NCI-H345 treated with DMSO at 0.1 percent for 48 hours (cell line): Measurements from ENCODE around the gene KCTD19.

ENCODE experiments used
- DNase-seq: peaks from one replicate; lab custom pipeline; 2025; ENCODE audit not compliant: unreplicated experiment; lab: John Stamatoyannopoulos, UW

Gene KCTD19

DNA sequence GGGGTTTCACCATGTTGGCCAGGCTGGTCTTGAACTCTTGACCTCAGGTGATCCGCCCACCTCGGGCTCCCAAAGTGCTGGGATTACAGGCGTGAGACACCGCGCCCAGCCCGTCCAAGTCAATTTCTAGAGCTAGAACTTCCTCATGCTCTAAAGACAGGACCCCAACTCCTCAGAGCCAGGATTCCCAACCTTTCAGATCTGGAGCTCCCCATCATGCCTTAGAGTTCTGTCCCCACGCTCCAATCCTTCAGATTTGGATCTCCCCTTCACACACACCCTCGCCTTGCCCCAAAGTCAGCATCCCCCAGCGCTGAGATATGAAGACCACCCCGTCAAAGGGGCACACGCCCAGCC, 448 bp downstream of the KCTD19 start:
- no peak for DNase-seq

DNA sequence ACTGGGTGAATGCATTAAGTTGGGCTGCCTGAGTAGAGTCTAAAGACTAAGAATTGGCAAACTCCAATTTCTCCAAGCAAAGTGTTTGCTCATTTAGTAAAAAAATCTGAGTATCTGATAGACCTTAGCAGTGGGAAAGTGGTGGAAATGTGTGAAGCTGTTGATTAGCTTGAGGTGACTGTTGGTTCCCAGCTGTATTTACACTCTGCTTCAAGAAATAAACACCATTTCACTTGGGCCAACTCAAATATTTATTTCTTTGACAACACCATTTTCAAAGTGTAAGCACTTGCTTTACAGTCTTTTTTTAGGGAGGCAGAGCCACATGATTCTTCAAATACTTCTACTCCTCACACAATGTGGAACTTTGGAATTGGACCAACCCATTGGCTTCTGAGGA, 8.7 kb downstream of the KCTD19 start:
- no peak for DNase-seq

DNA sequence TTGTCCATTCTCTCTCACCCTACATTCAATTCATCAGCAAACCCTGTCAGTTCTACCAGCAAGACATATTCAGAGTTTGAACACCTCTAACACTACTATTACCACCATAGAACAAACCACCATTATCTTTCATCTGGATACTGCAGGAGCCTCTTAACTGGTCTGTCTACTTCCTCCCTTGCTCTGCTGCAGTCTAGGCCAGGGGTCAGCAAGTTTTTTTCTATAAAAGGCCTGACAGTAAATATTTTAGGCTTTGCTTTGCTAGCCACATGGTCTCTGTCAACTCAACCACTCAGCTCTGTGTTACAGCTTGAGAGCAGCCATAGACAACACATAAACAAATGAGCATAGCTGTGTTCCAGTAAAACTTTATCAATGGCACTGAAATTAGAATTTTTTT, 13.8 kb downstream of the KCTD19 start:
- no peak for DNase-seq

DNA sequence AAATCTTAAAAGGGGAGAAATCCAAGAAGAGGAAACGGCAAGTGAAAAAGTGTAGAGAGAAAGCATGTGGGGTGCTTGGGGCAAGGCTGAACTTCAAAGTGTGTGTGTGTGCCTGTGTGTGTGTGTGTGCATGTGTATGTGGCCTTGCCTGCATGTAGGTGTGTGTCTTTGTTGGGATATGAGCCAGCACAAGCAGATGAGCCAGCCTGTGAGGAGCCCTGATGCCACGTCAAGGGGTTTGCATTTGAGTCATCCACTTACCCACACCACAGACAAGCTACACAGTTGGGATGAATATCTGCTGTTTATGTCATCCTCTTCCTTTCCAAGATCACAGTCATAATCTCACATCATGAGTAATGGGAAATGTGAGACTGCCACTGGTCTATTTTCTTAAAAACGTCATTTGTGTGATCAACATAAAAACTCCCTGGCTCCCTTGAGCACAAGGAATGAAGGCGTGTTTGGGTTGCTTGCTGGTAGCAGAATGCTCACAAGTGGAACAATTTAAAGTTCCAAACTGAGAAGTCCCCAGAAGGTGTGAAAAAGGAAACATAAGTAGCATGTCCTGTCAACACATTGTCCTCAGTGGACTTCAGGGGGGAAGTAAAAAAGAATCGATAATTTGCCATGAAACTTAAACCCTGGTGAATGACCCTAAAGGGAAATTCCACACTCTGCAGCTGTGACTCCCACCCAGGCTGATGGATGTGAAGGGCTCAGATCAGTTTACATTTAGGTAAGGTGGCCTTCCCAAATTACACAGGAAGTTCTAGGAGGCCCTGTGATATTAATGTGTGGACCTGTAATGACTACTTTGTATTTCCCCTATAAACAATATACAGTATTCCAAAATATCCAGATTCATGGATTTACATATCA, 14.7 kb downstream of the KCTD19 start:
- DNase-seq = no peak

DNA sequence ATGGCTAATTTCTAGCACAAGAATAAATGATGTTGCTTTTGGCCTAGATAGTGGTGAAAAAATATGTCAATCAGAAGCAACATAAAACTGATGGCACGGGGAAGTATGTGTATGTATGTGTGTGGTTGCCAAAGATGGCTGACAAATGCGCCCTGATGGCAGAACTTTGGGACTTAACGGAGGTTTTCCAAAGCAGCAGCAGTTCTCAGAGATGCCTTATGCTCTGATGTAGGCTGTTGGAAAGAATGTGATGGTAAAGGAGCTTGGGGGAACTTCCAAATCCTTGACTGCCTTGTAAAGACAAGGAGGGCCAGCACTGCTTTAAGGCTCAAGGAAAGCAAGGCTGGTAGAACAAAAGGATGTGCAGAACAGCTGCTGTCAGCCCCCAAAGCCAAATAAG, 16.0 kb downstream of the KCTD19 start:
- no peak for DNase-seq

DNA sequence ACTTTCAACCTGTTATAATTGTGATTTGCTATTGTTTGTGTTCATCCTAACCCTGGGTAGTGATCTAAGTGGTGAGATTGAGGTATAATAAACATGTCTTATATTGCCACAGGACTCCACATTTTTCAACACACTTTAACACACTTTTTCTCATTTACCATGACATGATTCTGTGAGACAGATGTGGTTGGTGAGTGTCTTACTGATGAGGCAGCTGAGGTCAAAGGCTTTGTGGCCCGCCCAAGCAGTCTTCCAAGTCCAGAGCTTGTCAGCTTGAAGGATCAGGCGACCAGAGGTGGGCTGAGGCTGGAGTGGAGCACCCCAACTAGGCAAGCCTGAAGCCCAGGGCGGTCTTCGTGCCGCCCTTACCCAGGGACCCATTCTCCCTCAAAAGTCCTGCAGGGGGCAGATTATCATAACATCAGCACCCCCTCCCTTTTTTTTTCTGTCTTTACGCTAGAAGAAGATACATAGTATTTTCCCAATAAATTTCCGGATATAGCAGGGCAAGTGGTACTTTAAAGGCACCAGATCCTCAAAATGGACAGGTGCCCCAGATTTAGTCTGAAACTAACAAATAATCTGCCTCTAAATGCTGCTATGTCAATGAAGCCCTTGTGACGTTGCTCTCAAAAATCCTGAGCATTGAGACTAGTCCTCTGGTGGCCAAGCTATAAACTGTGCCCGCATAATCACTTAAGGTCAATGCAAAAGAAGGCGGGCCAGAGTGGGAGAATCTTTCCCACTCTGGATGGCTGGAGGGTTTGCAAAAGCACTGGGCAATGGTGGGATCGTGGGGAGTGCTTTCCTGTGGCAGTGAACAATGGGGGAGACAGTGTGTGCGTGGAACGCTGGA, 21.1 kb downstream of the KCTD19 start:
- no peak for DNase-seq

DNA sequence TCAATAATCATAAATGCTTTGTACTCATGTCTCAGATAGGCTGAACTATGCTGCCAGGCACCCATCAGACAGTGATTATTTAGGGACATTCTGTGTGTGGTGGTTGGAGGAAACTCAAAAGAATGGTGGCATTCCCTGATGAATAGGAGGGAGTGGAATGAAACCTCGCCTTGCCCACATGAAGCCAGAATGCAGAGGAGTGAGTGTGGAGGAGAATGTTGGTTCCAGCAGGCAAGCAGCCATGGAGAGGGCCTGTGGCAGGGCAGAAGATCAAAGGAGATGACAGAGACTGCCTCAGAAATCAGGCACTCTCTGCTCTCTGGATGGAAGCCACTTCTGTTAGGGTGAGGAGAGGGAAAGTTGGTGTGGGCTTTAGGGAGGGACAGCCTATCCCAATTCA, 22.5 kb downstream of the KCTD19 start:
- no peak for DNase-seq

DNA sequence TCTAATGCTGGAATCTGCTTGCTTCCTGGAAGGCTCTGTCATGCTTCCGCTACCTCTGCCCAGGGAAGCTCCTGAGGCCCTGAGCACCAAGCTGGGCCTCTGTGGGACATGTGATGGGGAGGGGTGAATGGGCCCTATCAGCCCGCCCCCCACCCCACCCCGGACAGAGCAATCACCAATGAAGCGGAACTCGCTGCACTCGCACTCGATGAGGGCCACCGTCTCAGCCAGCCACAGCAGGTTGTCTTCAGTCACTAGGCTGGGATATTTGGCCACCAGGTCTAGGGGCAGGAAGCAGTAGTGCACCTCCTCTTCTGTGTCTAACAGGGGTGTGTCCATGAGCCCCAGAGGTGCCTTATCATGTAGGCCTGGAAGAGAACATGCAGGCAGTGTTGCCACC, 23.6 kb downstream of the KCTD19 start:
- no peak for DNase-seq

DNA sequence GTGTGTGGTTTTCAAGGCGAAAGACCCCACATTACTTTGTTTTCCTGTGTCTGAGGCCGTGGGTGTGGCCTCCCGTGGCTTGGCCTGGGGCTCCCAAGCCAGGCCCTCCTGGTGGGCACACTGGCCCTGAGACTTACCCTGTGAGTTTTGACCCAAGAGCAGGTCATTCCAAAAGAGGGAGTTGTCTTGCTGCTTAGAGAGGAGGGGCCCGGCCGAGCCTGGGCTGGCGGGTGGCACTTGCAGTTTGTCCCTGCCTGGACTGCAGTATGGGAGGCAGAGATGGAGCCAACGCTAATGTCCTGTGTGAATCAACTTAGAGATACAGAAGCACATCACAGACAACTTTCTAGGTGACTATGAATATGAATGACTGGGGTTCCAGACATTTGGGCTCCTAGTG, 24.5 kb downstream of the KCTD19 start:
- no peak for DNase-seq

DNA sequence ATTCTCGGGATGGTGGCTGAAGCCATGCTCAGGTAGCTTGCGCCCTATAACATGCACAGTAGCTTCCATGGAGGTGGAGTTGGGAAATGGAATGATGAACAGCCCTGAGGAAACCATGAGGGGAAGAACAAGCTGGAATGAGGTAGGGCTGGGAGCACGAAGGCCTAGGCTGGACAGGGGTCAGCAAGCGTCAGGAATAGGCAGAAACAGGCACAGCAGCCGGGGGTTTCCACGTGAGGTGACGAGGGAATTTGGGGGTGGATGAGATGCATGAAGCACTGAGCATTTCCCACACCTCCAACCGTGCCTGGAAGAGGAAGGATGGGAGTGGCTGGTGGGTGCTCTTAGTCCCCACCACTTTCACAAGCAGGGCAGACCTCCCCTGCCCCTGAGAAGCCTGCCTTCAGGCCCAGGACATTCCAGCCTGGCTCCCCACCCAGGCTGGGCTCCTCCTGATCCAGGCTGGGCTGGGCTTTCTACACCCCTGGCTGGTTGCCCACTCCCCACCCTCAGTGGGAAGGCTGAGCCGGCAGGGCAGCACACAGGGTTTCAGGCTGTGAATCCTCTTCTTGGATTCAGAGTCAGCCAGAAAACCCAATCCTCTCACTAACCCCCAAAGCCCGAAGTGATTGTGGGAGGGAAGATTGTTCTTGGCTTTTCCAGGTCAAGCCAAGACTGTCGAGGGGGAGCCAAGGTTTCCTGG, 25.3 kb downstream of the KCTD19 start:
- DNase-seq = no peak

DNA sequence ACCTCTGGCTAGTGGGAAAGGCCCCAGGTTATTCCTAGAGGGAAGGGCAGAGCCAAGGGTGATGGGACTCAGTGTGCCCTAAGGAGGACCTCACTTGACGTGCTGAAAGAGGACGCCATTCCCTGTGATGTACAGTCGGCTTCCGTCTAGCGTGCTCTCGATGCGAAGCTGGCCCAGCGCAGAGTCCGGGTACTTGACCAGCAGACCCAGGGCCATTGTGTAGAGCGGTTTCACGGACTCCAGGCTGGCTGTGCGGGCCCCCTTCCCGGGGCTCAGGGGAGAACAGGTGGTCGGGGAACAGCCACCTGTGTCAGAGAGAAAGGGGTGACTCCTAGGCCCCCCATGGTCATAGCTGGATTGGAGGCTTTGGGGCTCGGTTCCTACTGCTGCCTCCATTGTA, 27.3 kb downstream of the KCTD19 start:
- DNase-seq = no peak

DNA sequence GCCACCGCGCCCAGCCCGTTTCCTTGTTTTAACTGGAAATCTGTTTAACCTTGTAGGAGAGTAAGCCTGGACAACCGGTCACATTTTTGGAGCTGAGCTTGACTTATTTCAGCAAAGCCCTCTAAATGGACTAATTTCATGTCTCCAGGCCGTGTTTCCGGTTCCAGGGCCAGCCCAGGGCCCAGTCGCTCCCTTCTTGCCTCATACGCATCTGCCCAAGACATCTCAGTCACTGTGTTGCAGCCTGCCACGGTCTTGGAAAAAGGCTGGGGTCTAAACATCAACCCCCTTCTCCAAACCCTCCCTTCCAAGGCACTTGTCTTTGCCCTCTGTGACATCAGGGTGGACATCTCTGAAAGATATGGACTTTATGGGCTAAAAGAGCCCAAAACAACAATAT, 28.3 kb downstream of the KCTD19 start:
- no peak for DNase-seq

DNA sequence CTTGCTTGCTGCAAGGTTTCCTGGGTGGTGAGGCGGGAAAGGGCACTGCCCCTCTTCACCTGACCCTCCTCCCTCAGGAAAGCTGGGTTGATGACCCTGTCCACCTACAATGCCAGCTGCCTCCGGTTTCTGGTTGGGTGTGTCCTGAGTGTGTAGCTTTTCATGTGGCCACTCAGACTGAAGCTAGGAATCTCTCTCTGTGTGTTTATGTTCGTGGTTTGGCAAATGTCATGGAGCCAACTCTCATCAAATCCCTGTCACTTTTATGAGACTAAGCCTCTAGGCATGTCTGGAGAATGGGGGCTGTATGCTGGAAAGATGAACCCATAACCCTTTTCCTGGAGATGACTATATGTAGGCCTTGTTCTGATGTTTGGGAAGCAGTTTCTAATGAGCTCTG, 30.1 kb downstream of the KCTD19 start:
- DNase-seq = no peak

DNA sequence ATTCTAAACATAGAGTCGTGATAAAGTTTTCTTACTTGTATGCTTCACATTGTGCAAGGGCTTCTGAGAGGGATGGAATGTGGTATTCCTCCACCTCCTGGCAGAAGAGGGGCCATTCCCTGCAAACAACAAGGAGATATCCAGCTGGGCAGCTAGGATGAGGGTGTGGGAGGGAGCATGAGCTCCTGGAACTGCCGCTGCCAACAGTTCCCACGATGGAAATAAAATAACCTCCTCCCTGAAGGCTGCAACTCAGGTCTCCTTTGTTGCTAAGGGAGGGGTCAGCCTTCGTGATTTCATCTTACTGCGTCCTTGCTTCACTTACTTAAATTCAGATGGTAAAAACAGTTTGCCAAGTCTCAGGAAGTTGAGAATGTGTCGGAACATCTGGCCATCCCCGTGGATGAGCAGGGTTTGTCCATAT, 31.6 kb downstream of the KCTD19 start:
- no peak for DNase-seq

DNA sequence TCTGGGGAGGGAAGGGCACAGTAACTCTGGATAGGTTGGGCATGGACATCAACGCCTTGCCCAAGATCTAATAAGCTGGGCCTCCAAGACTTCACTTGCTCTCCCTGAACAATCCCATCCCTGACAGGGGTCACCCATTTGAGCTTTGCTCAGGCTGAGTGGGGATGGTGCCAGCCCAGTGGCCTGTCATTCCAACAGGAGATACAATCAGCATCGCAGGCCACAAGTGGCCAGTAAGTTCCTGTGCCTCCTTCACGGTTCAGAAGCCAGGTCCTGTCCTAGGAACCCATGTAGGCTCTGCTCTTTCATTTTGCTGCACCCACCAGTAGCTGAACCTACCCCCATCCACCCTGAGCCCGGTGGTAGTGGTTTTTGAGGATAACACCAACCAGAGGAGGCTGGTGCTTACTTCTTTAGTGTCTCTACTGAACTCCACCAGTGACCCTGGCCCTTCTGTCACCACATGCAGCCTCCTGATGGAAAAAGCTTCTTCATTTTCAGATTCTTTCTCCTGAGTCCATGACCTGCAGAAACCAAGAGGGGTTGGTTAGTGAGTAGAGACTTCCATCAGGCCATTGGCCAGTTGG, 32.3 kb downstream of the KCTD19 start:
- DNase-seq = no peak

DNA sequence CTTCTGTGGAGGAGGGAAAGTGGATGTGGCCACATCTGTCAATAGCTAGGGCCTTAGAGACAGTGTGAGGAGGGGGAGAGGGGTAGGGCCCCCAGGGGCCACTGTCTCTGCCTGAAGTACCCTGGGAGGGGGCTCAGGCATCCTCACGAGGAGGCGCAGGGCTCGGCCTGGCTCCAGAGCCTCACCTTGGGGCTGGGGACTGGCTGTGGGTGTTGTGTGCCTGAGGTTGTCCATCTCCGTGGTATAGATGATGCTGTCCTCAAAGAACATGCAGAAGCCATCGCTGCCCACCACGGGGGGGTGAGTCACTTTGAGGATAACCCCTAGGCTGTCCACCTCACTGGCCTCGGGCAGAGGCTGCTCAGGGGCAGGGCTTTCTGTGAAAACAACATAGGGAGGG, 35.1 kb downstream of the KCTD19 start:
- no peak for DNase-seq

DNA sequence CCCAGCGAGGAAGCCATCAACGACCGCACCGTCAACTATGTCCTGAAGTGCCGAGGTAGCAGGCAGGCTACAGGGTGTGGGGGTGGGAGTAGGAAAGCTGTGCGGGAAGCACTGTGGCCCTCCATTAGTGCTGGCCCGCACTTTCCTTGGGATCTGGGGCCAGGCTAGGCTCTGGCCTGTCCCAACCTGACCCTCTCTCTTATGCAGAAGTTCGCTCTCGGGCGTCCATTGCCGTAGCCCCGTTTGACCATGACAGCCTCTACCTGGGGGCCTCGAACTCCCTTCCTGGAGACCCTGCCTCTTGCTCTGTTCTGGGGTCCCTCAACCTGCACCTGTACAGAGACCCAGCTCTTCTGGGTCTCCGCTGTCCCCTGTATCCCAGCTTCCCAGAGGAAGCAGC, 38.6 kb downstream of the KCTD19 start:
- DNase-seq = no peak

DNA sequence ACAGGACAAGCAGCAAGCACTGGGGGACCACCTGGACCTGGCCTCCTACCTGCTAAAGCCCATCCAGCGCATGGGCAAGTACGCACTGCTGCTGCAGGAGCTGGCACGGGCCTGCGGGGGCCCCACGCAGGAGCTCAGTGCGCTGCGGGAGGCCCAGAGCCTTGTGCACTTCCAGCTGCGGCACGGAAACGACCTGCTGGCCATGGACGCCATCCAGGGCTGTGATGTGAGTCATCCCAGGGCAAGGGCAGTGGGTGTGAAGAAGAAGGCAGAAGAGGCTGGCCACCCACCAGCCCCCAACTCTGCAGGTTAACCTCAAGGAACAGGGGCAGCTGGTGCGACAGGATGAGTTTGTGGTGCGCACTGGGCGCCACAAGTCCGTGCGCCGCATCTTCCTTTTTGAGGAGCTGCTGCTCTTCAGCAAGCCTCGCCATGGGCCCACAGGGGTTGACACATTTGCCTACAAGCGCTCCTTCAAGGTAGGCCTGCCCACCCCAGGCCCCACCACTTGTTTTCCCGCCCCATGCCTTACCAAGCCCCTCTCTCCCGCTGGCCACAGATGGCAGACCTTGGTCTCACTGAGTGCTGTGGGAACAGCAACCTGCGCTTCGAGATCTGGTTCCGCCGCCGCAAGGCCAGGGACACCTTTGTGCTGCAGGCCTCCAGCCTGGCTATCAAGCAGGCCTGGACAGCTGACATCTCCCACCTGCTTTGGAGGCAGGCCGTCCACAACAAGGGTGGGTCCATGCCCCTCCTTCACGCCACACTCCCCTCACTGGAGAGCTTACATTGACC, 39.9 kb downstream of the KCTD19 start:
- no peak for DNase-seq

DNA sequence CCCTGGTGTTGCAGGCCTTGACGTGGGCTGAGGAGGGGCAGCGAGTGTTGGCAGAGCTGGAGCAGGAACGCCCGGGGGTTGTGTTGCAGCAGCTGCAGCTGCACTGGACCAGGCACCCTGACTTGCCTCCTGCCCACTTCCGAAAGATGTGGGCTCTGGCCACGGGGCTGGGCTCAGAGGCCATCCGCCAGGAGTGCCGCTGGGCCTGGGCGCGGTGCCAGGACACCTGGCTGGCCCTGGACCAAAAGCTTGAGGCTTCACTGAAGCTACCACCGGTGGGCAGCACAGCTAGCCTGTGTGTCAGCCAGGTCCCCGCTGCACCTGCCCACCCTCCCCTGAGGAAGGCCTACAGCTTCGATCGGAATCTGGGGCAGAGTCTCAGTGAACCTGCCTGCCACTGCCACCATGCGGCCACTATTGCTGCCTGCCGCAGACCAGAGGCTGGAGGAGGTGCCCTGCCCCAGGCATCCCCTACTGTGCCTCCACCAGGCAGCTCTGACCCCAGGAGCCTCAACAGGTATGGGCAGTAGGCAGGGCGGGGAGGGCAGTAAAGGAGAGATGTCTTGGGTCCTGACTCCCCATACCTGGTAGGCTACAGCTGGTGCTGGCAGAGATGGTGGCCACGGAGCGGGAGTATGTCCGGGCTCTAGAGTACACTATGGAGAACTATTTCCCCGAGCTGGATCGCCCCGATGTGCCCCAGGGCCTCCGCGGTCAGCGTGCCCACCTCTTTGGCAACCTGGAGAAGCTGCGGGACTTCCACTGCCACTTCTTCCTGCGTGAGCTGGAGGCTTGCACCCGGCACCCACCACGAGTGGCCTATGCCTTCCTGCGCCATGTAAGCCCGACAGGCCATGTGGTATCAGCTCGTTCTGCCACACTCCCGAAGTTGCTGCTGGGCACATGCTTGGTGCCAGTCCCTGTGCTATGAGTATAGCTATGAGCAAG, 41.6 kb downstream of the KCTD19 start:
- DNase-seq = peak; percentile 51
